Cardiac fibroblast (primary cell): ENCODE measurements around the gene TMEM272.
A peak's percentile ranks its signal among the peaks of the same experiment; 100 is the strongest.
"Not testable (repeated sequence)": the region's sequence is repeated elsewhere in the genome, so short reads cannot be mapped to it uniquely, and the experiment has no call there.

Experiments used
- DNase-seq, 2 donors: peaks; one replicate each; pipeline versions ENCODE4 v3.0.0 to v3.0.0-alpha.2; 2010; ENCODE audit warnings: low read depth in 2 of 2
- H3K4me3 ChIP-seq, 2 donors: replicated peaks in 1 of 2; 1 replicate in 1 of 2; 2 replicates in 1 of 2; pipeline ENCODE4 v1.5.1; 2011; ENCODE audit warnings: low read depth in 2 of 2, low read length in 2 of 2, mild to moderate bottlenecking in 2 of 2, moderate library complexity in 1 of 2
- TF ChIP-seq, protein P1 (sequence below): IDR thresholded peaks from one replicate; pipeline ENCODE4 v1.5.1; 2011; ENCODE audit warnings: low read depth, mild to moderate bottlenecking, low read length, inconsistent platforms

The TMEM272 gene

DNA sequence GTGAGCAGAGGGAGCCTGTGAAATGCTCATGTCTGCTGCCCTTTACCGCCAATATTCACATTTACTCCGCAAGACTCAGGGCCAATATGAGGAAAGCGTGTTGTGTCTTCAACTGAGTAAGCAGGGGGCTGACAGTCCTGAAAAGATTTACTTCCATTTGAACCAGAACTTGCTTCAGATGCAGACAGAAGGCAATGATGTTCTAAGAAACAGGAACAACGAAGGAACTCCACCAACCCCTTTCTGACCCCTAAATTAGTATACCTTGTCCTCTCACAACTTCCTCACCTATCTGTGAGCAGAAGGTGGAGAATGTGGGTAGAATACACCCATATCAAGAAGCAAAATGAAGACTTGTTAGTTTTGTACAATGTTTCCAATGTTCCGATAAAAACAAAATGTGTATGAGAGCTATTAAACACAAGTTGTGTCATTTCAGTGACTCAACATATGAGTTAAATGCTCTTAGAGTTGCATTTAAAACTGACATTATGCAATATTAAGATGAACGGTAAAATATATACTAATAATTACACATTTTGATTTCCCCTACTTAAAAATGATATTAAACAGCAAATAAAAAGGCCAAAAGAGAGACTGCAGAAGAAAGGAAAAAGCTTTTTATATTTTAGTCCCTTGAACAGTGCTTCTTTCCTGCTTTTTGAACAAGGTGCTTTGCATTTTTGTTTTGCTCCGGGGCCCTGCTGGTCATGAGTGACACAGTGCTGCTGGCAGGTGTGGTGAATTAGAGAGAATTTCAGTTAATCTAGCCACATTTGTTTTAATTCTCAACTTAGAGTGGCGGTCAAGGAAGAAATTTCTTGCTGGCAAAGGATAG lies 16.0 kb downstream of the TMEM272 start:
- DNase-seq, result no peak
- no peak overlapping the region for H3K4me3 ChIP-seq
- TF ChIP-seq, protein P1, sequence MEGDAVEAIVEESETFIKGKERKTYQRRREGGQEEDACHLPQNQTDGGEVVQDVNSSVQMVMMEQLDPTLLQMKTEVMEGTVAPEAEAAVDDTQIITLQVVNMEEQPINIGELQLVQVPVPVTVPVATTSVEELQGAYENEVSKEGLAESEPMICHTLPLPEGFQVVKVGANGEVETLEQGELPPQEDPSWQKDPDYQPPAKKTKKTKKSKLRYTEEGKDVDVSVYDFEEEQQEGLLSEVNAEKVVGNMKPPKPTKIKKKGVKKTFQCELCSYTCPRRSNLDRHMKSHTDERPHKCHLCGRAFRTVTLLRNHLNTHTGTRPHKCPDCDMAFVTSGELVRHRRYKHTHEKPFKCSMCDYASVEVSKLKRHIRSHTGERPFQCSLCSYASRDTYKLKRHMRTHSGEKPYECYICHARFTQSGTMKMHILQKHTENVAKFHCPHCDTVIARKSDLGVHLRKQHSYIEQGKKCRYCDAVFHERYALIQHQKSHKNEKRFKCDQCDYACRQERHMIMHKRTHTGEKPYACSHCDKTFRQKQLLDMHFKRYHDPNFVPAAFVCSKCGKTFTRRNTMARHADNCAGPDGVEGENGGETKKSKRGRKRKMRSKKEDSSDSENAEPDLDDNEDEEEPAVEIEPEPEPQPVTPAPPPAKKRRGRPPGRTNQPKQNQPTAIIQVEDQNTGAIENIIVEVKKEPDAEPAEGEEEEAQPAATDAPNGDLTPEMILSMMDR, result no peak

DNA sequence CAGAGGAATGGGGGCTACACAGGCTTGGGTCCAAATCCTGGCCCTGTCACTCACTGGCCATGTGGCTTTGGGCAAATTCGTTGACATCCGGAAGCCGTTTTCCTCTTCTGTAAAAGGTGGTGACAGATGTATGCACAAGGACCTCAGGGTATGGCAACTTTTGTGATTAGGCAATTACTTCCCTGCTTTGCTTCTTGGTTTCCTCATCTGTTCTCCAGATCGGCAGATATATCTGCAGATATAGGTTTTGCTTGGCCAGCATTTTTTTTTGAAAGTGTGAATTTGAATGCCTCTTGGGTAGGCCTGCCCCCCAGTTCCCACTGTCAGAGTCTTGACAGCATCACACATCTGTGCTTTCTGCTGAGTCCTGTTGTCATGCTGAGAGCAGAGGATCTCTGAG lies 17.7 kb downstream of the TMEM272 start:
- no peak for DNase-seq
- no peak overlapping the region for H3K4me3 ChIP-seq

DNA sequence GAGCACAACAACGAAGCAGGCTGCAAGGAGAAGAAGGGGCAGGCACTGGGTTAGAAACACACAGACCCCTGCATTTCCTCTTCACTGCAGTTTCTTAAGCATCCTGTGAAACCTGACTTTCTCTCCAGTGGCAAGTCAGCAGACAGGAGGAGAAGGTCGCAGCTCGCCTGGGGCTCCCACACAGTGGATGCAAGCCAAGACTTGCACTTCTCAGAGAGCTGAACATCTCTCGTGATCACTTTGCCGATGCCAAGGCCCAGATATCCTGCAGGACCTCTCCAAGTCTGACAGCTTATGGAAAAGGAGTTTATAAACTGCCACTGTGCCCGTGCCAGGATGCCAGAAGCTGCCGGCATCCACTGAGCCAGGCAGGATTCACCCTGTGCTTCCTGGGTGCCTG lies 18.4 kb downstream of the TMEM272 start:
- TF ChIP-seq, protein P1, result no peak
- DNase-seq, result peak in 1 of 2 donors; percentile 48
- no peak overlapping the region for H3K4me3 ChIP-seq

More for the DNA sequence above, 17.7 kb downstream of the TMEM272 start:
- TF ChIP-seq, protein P1, result no peak

DNA sequence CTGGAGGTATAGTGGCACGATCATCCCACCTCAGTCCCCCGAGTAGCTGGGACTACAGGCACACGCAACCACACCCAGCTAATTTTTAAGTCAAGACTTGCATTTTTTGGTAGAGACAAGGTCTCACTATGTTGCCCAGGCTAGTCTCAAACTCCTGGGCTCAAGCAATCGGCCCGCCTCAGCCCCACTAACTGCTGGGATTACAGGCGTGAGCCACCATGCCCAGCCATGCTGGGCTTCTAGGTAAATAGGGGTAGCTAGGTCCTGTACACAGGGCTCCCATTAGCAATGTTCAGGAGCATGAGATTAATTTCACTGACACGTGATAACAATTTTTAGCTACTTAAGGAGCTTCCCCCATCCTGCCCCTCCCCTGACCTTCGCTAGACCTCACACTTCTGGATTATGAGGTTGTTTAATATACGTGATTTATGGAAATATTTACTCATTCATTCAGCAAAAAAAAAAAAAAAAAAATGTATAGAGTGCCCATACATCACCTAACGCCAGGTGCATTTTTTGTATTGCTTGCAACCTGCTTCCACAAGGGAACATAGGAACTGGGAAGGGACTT lies 19.2 kb downstream of the TMEM272 start:
- TF ChIP-seq, protein P1, result no peak
- no peak for DNase-seq

DNA sequence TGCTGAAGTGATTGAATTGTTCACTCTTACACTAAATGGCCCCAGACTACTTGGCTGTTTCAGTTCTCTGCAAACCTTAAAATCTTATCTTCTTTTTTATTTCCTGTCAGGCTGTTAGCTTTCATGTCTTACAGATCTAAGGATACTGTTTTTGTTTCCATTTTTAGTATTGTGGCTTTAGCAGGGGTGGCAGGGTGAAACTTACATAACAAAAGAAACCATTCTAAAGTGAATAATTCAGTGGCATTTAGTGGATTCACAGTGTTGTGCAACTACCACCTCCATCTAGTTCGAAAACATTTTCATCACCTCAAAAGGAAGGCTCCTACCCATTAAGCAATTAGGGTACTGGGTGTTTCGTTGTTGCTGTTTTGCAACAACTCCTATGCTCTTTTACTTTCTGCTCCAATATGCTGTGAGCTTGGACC lies 19.8 kb downstream of the TMEM272 start:
- H3K4me3 ChIP-seq, result no peak overlapping the region
- peak; percentile 63 to 76 for DNase-seq
- TF ChIP-seq, protein P1, result no peak

More for the DNA sequence above, 19.2 kb downstream of the TMEM272 start:
- no peak overlapping the region for H3K4me3 ChIP-seq

DNA sequence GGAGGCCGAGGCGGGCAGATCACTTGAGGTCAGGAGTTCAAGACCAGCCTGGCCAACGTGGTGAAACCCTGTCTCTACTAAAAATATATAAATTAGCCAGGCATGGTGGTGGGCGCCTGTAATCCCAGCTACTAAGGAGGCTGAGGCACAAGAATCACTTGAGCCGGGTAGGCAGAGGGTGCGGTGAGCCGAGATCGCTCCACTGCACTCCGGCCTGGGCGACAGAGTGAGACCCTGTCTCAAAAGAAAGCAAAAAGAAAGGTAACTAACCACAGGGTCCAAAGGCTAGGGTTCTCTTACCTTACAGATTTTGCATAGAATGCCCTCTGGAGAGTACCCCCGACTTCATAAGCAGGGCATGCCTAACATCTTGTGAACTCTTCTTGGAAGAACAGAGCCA lies 20.3 kb downstream of the TMEM272 start:
- not testable (repeated sequence) for H3K4me3 ChIP-seq, DNase-seq

DNA sequence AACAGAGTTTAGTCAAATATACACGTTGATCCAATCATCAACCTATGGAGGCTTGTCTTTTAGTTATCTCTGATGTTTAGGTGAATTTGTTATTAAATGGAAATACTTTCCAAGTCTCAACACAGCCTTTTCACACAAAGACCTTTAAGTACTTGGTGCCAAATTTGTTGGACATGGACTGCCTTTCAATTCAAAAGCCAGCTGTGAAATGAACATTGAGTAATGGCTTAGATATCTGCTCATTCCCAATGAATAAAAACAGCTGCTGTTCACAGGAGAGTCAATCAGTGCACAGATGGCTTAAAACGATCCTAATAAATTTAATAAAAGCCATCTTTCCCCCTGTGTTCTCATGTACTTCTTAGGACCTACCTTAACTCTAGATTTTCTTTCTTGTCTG lies 21.1 kb downstream of the TMEM272 start:
- no peak overlapping the region for H3K4me3 ChIP-seq
- TF ChIP-seq, protein P1, result no peak
- peak; percentile 27 to 33 for DNase-seq
